GM19438 (cell line): Measurements from ENCODE around the gene YWHAG.

Source experiments
- ATAC-seq: cut with Tn5 transposase; IDR thresholded peaks from one replicate; pipeline ENCODE4 v1.9.1; 2021; ENCODE audit warnings: low read depth; ENCODE audit not compliant: unreplicated experiment

YWHAG gene

DNA sequence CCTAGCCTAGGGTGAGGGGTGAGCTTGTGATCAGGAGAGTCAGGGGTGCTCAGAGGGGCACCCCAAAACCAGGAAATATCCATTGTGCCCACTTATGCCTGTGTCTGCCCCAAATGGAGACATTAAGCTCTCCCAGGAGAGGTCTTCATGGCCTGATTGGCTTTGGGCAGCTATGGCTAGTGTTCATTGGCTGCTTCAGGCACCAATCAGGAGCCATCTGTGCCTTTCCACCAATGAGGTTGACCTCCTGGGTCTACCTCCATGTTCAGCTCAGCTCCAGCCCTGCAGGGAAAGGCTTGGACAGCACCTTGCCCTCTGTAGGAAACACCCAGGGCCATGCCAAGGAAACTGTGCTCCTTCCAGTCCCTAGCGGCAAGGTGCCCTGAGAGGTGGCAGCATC, 80.3 kb downstream of the YWHAG start:
- ATAC-seq, result no peak
